Medulla oblongata (tissue), 1 donor: ENCODE results near the gene TP73.
A peak's percentile ranks its signal among the peaks of the same experiment; 100 is the strongest.

ENCODE experiments used
- DNase-seq: peaks from one replicate; pipeline ENCODE4 v3.0.0-alpha.2; 2015; ENCODE audit errors: extremely low spot score

The TP73 gene

GRCh38 chr1:3762873-3763228 lies 110.5 kb downstream of the TP73 start:
- no peak for DNase-seq

- no peak for DNase-seq
Measured at GRCh38 chr1:3763351-3764125, 111.2 kb downstream of the TP73 start.

- DNase-seq, result no peak
Measured at GRCh38 chr1:3767328-3767925, 115.1 kb downstream of the TP73 start.

DNA sequence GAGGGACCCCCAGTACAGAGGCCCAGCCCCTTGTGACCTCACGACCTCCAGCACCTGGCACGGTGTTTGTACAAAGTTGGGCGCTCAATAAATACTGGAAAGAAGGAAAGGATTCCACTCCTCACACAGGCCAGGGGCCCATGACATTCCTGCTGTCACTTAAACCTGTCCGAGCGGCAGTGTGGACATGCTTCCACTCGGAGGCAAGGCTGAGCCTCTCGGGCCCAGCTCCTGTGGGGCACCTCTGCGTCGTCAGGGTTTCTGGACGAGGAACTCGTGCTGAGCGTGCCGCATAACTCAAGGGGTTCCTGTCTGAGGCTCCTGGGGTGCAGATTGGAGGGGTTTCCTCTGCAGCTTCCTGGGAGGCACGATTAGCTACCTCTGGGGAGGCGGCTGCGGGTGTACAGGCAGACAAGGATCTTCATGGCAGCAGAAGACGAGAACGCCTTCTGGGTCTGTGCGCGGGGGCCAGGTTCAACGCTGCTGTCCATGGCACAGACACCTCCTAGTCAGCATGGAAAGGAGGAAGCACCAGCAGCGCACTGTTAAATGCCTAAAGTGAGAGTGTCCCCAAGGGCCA lies 116.6 kb downstream of the TP73 start:
- no peak for DNase-seq

DNA sequence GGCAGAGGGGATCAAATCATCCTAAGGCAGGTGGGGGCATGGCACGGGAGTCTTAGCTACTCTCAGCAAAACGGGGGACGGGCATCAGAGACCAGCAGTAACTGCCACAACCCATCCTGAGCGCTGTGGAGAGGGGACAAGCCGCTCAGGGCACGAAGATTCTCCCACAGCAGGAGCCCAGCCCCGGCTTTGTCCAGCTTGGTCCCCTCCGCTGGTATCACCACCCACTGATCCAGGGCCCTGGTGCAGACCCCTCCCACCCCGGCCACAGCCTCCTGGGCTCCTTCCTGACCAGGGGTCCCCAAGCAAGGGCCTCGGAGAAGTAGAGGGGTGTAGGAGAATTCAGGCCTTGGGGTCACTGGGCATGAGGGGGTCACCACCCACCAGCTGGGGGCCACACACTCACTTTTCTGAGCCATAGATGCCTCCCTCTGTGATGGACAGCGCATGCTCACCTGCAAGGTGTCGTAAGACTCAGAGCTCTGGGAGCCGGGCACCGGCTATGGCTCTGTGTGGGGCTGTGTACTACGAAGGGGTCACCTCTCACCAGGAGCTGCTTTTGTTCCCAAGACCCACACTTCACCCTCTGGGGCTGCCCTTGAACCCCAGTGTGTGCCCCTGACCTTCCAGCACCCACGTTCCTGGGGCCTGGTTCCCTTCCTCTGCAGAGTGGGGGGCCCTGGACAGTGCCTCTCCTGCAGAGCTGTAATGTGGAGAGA lies 117.9 kb downstream of the TP73 start:
- no peak for DNase-seq

- no peak for DNase-seq
Measured at GRCh38 chr1:3771108-3772026, 119.1 kb downstream of the TP73 start.

GRCh38 chr1:3772027-3772714 lies 119.9 kb downstream of the TP73 start:
- peak; percentile 74 for DNase-seq

DNA sequence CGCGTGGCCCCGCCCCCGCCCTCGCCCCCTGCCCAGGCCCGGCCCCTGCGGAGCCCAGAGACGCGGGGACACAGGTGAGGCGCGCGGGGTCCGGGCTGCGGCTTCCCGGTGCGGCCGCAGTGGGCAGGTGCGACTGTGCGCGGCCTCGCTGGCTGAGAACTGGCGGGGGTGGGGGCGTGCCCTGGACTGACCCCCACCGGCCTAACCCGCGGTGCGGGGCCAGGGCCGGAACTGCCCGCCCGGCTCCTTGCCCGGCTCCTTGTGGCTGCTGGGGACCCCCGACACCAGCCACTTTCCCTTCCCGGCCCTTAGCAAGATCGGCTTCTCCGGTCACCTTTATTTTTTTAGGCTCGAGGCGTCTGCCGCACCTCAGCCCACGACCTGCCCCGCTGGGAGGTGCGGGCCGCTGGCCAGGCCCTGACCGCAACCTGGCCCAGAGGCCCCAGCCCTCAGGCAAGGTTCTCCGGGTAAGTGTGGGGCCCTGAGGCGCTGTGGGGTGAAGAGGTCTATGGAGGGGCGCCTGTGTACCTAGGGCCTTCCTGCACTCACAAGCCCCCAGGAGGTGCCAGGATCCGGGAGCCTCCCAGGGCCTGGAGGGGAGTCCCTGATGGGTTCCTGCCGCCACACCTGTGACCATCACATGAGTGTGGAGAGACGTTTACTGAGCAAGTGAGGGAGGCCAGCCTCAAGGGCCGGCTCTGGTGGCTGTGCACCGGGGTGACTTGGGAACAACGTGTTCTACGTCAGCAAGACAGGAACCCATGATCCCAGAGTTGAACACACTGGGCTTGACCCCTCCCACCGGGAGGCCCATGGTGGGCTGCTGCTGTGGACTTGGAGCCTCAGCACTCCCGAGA lies 120.6 kb downstream of the TP73 start, which contains the start of gene SMIM1:
TSS of gene SMIM1 (plus strand) at position 35 of the 857 bp plus-strand sequence. CDS start 2,625 bp downstream, outside the sequence.
- peak; percentile 24 for DNase-seq

GRCh38 chr1:3773572-3774275 lies 121.4 kb downstream of the TP73 start:
- peak; percentile 15 for DNase-seq

GRCh38 chr1:3774276-3774945 lies 122.1 kb downstream of the TP73 start:
- DNase-seq, result peak; percentile 41

GRCh38 chr1:3774946-3775489 lies 122.7 kb downstream of the TP73 start:
- peak; percentile 11 for DNase-seq

- DNase-seq, result peak; percentile 69
Measured at GRCh38 chr1:3775490-3776230, 123.3 kb downstream of the TP73 start.

DNA sequence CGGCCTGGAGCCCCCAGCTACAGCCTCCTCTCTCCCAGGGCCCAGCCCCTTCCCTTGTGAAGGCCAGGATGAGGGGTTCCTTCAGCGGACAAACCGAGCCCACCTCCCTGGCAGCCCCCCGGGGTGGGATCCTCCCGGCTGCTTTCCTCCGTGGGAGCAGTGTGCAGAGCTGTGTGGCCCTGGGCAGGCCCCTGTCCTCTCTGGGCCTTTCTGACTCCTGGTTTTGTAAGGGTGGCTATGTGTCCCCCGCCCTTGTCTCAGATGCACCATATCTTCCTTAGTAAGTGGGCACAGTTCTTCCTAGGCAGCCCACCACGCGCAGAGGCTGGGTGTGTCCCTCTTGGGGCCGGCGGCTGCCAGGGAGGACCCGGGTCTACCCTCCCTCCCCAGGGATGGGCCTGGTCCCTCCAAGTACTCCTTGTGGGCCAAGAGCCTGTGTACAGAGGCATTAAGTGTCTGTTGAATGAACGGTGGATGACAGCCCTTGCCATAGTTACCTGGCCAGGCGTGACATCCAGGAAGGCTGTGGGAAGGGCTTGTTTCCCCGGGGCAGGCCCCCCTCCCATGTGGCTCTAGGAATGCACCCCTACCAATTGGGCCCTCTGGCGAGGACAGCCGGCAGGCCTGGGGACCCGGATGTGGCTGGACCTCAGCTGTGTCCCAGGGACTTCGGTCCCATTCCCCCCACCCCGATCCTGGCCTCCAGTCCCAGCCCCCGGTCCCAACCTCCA lies 124.1 kb downstream of the TP73 start:
- no peak for DNase-seq

- no peak for DNase-seq
Measured at GRCh38 chr1:3777078-3777547, 124.8 kb downstream of the TP73 start.

DNA sequence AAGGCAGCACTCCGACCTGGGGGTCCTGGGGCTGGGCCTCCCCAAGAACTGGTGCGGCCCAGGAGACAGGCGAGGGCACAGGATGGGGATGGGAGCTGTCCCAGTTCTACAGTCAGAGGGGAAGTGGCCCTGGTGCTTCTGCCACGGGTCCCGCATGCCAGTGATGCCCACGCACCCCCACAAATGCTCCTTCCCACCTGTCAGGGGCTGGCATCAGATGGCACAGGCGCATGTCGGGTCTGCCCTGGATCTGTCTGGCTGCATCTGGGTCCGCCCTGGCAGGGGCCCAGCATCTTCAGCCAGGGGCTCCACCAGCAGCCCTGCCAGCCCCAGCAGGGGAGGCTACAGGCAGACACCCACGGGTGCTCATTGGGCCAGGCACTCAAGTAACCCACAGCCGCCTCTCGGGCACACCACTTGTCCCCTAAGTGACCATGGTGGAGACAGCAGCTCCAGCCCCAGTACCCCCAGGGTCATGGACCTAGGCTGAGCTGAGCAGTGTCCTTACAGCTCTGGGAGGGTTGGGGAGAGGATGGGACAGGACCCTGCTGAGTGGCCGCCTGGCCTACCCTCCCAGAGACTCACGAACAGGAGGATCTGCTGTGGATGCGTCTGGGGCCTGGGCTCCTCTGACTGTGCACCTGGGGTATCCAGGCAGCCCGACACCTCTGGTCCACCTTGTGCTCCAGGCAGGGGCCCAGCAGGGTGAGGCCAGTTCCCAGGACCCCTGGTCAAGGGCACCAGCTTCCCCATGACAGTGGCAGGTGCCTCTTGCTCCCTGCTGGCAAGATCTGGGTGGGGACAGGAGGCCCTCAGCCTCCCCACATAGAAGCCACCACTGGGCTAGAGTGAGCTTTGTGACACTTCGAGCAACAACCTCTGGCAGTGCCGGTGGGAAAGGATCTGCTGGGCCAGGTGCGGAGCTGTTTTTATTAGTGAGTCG lies 125.6 kb downstream of the TP73 start:
- DNase-seq, result no peak
